ENCODE data around the gene PPP1R12B. TPM values are rescaled to one million over a fixed set of nuclear protein-coding genes. Genes with fewer than 3 reads are reported as not detected.
"Not testable (repeated sequence)": the region's sequence is repeated elsewhere in the genome, so short reads cannot be mapped to it uniquely, and the experiment has no call there.

PPP1R12B gene
- total and polyA plus RNA-seq, 9 donors = 50.3 to 232 (median 73.0) TPM

DNA sequence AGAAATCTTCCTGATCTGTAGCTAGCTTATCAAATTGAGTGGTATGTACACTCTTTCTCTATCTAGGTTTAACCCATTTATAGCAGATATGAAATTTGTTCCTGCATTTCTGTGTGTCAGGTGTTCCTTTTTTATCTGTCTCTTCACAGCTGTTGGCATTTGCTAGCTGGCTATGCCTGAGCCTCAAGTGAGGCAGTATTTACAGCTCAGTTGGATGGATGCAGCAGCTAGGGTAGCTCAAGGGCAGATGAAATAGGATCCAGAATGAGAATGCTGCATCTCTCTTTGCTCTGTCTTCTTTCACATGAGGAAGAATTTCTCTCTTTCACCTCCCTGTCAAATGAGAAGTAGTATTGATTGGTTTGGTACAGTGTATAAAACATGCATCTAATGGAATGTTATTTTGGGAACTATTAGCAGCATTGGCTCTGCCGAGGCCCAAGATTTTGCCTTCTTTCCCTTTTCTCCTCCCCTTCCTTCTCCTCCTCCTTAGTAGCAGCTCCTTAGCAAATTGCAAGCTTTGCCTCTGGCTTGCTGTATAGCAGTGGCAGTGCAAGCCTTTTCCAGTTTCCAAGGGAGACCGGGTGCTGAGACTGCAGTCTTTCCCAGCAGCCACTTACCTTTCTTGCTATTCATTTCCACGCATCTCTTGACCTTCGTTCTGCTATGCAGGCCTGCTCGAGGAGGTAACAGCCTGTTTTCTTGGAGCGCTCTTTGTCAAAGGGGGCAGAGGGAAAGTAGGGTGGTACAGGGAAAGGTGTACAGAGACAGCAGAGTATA is 125.0 kb downstream of the PPP1R12B start:
- 77 to 82% (median 80%) methylated on average over 6 of the region's 6 CpGs for WGBS, 3 donors
- not testable (repeated sequence) for H3K9me3 ChIP-seq; H3K27ac ChIP-seq; H3K27me3 ChIP-seq; H3K4me3 ChIP-seq; DNase-seq; H3K4me1 ChIP-seq (ENCODE audit: insufficient read depth); H3K36me3 ChIP-seq
- intact Hi-C loops (cut with DNase I) = loop anchor here in 1 of 4 donors (10.0 kb wide), 1 partner anchor 929 kb away; no protein-coding TSS in a partner anchor

DNA sequence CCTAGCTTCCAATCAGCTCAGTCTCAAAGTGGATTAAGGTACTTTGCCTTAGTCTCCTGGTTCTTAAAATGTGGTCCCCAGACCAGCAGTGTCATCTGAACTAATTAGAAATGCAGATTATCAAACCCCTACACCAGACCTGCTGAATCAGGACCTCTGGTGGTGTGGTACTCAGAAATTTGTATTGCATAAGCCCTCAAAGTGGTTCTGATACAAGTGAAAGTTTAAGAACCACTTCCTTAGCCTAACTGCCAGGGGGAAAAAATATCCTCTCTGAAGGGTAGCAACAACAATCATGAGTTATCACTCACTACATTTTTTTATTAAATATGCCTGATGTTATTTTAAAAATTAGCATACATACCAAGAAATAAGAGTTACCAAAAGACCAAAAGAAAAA is 131.2 kb downstream of the PPP1R12B start:
- H3K4me3 ChIP-seq; H3K27ac ChIP-seq; H3K4me1 ChIP-seq (ENCODE audit: insufficient read depth); H3K27me3 ChIP-seq; DNase-seq; H3K9me3 ChIP-seq; H3K36me3 ChIP-seq: not testable (repeated sequence)
- intact Hi-C loops (cut with DNase I) = loop anchor here in 1 of 4 donors (10.0 kb wide), 1 partner anchor 935 kb away; no protein-coding TSS in a partner anchor

- H3K27me3 ChIP-seq; DNase-seq; H3K27ac ChIP-seq; H3K4me3 ChIP-seq; intact Hi-C loops (cut with DNase I); H3K9me3 ChIP-seq; H3K4me1 ChIP-seq (ENCODE audit: insufficient read depth); H3K36me3 ChIP-seq: not testable (repeated sequence)
Measured at GRCh38 chr1:202480640-202481039, 132.1 kb downstream of the PPP1R12B start.

- H3K27me3 ChIP-seq; intact Hi-C loops (cut with DNase I); H3K36me3 ChIP-seq; H3K4me3 ChIP-seq; H3K9me3 ChIP-seq; H3K27ac ChIP-seq; DNase-seq; H3K4me1 ChIP-seq (ENCODE audit: insufficient read depth): not testable (repeated sequence)
- 88 to 96% (median 95%) methylated on average over 2 of the region's 2 CpGs for WGBS, 3 donors
Measured at GRCh38 chr1:202483362-202483761, 134.9 kb downstream of the PPP1R12B start.

GRCh38 chr1:202484032-202484431 is 135.5 kb downstream of the PPP1R12B start:
- WGBS, 3 donors = 92 to 94% (median 92%) methylated on average over 2 of the region's 2 CpGs
- H3K27ac ChIP-seq; H3K36me3 ChIP-seq; H3K4me1 ChIP-seq (ENCODE audit: insufficient read depth); DNase-seq; intact Hi-C loops (cut with DNase I); H3K4me3 ChIP-seq; H3K27me3 ChIP-seq; H3K9me3 ChIP-seq: not testable (repeated sequence)

DNA sequence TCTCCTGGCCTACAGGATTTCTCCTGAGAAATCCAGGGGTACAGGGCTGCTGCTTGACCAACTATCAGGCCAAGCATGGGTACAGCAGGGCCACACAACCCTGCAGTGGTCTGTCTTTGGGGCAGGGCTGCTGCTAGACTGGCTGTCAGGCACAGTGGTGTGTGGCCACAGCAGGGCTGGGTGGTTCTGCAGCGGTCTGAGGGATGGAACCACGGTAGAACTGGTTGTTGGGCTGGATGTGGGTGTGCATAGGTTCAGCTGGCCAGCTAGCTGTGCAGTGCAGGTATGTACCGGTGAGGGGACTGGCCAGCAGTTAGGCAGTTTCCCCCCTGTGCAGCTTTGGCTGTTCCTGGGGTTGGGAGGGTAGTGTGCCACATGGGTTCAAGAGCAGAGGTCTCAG is 136.3 kb downstream of the PPP1R12B start:
- H3K27ac ChIP-seq; H3K4me3 ChIP-seq; H3K36me3 ChIP-seq; H3K27me3 ChIP-seq; H3K4me1 ChIP-seq (ENCODE audit: insufficient read depth); H3K9me3 ChIP-seq; DNase-seq; intact Hi-C loops (cut with DNase I): not testable (repeated sequence)
- 97 to 98% (median 97%) methylated on average over 3 of the region's 3 CpGs for WGBS, 3 donors

GRCh38 chr1:202488178-202488649 is 139.7 kb downstream of the PPP1R12B start:
- H3K27me3 ChIP-seq; intact Hi-C loops (cut with DNase I); H3K36me3 ChIP-seq; H3K27ac ChIP-seq; H3K4me3 ChIP-seq; H3K9me3 ChIP-seq; DNase-seq; H3K4me1 ChIP-seq (ENCODE audit: insufficient read depth): not testable (repeated sequence)
- 93 to 97% (median 96%) methylated on average over 6 of the region's 6 CpGs for WGBS, 3 donors

DNA sequence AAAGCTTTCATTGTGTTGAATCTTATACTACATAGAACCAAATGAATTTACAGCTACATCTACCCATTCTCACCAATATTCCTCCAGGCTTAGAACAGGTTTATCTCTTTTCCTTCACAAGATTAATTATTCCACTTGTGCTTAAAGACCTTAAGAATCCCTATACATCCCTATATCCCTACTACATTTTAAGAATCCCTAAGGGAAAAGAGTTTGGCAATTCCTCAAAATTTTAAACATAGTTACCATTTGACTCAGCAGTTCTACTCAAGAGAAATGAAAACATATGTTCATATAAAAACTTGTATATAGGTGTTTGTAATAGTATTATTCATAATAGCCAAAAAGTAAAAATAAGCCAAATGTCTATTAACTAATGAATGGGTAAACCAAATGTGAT is 140.6 kb downstream of the PPP1R12B start:
- DNase-seq; H3K36me3 ChIP-seq; intact Hi-C loops (cut with DNase I); H3K4me1 ChIP-seq (ENCODE audit: insufficient read depth); H3K27me3 ChIP-seq; H3K27ac ChIP-seq; H3K9me3 ChIP-seq; H3K4me3 ChIP-seq: not testable (repeated sequence)

DNA sequence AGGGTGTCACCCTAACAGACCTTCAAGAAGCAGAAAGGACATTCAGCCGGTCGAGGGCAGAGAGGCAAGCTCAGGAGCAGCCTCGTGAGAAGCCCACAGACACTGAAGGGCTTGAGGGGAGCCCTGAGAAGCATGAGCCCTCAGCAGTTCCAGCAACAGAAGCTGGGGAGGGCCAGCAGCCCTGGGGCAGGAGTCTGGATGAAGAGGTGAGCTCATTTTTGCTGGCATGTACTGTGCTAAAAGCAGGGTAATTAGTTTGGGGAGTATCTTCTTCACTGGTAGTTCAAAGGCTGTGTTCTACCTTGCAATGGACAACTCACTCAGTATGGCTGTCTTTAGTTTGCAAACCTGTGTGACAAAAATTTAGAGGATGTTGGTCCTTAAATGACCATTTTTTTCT is 144.6 kb downstream of the PPP1R12B start:
- H3K9me3 ChIP-seq; DNase-seq; H3K27me3 ChIP-seq; H3K4me3 ChIP-seq; H3K4me1 ChIP-seq (ENCODE audit: insufficient read depth); H3K36me3 ChIP-seq; H3K27ac ChIP-seq: not testable (repeated sequence)
- WGBS, 3 donors = 85 to 90% (median 85%) methylated on average over 3 of the region's 3 CpGs
- intact Hi-C loops (cut with DNase I) = loop anchor here in 2 of 4 donors (10.0 kb wide), 2 partner anchors 102 to 112 kb away; no protein-coding TSS in a partner anchor

All from ovary (tissue), 9 donors.